Body of pancreas (tissue), 4 donors: ENCODE results near the gene ZNF8. TPM values are rescaled to one million over a fixed set of nuclear protein-coding genes. Genes with fewer than 3 reads are reported as not detected.
"Not testable (repeated sequence)": the region's sequence is repeated elsewhere in the genome, so short reads cannot be mapped to it uniquely, and the experiment has no call there.

ENCODE experiments used
- ATAC-seq: fragments of 150-250 bp; one replicate; pipeline ENCODE4 v1.9.1; 2016
- DNase-seq, 4 donors: peaks; one replicate each; pipeline ENCODE4 v3.0.0-alpha.2; 2019
- H3K27ac ChIP-seq, 4 donors: fragments of 200-600 bp; sonication (generic); 1 replicate in 3 of 4; 2 replicates in 1 of 4; pipeline versions ENCODE4 v1.5.1 to v1.6.1; 2016 to 2019; ENCODE audit warnings: mild to moderate bottlenecking in 1 of 4, mixed read lengths in 1 of 4, moderate library complexity in 1 of 4
- H3K27me3 ChIP-seq, 2 donors: fragments of 200-600 bp; sonication (generic); one replicate each; pipeline ENCODE4 v1.6.0; 2016; ENCODE audit warnings: mild to moderate bottlenecking in 1 of 2
- H3K36me3 ChIP-seq, 2 donors: fragments of 200-600 bp; sonication (generic); replicated peaks in 1 of 2; 2 replicates each; pipeline ENCODE4 v1.5.1; 2016; ENCODE audit warnings: low read depth in 2 of 2; ENCODE audit not compliant: insufficient read depth in 1 of 2
- H3K4me1 ChIP-seq: fragments of 200-600 bp; sonication (generic); one replicate; pipeline ENCODE4 v1.6.0; 2016
- H3K4me3 ChIP-seq, 2 donors: fragments of 200-600 bp; sonication (generic); 1 replicate in 1 of 2; 2 replicates in 1 of 2; pipeline ENCODE4 v1.5.1; 2016 to 2019
- H3K9me3 ChIP-seq, 3 donors: fragments of 200-600 bp; sonication (generic); 1 replicate in 2 of 3; 2 replicates in 1 of 3; pipeline ENCODE4 v1.5.1; 2016
- CTCF ChIP-seq, 7 experiments: fragments of 450-650 bp in 4 of 7; fragments of 200-600 bp in 3 of 7; sonication (generic) in 3 of 7; IDR thresholded peaks; one replicate each; pipeline ENCODE4 v1.5.1; 2016 to 2019; ENCODE audit warnings: antibody characterized with exemption in 7 of 7
- POLR2A ChIP-seq, 3 donors: fragments of 450-650 bp; IDR thresholded peaks; one replicate each; pipeline ENCODE4 v1.6.1; 2016; ENCODE audit warnings: antibody characterized with exemption in 3 of 3, mild to moderate bottlenecking in 2 of 3
- WGBS, 2 donors: methylation state at CpG; one replicate each; pipeline ENCODE4 v1.1.5; 2017; 5-methylcytosine and 5-hydroxymethylcytosine counted together
- intact Hi-C: fragments of 100-400 bp; cut with DNase I; formaldehyde crosslinking; loops from one replicate; pipeline ENCODE4 v1.15.1; 2023
- total RNA-seq, 2 donors: library from RNA; depleted of rRNA; stranded (reverse); fragments of >200 nt; gene quantifications; one replicate each; pipeline ENCODE4 v1.1.0, GENCODE V29; 2016

The ZNF8 gene
- total RNA-seq, 2 donors from 2014 or later, result 3.6 to 4.6 TPM

GRCh38 chr19:58307736-58308135 is 29.0 kb downstream of the ZNF8 start:
- intact Hi-C loops, result no loop called here
- H3K36me3 ChIP-seq, result peaks cover 6 to 11% of the 10 kb centered on the region in 2 donors
- WGBS, 2 donors, result 91 to 92% methylated on average over 4 of the region's 4 CpGs

GRCh38 chr19:58310685-58311084 is 31.9 kb downstream of the ZNF8 start:
- peaks cover 6 to 20% of the 10 kb centered on the region in 2 donors for H3K36me3 ChIP-seq
- H3K27ac ChIP-seq, H3K4me3 ChIP-seq, intact Hi-C loops, H3K27me3 ChIP-seq, ATAC-seq, H3K9me3 ChIP-seq: not testable (repeated sequence)
- peak in 5 of 7 experiments; percentile 10 to 37 (median 26) for TF ChIP-seq CTCF (IDR thresholded peaks at IDR 0.05)
- WGBS, 2 donors, result 69 to 72% methylated on average over 13 of the region's 13 CpGs
- DNase-seq, result peak in 2 of 4 donors; percentile 13 to 22
- peaks cover 15% of the 10 kb centered on the region for H3K4me1 ChIP-seq

More at GRCh38 chr19:58307736-58308135, 29.0 kb downstream of the ZNF8 start:
- Histone ChIP-seq H3K27ac (no peak overlapping the region), H3K4me3 (no peak overlapping the region), H3K9me3 (no peaks in the 10 kb centered on the region), H3K27me3 (no peaks in the 10 kb centered on the region), H3K4me1 (peaks cover 25% of the 10 kb centered on the region)
- TF ChIP-seq CTCF (IDR thresholded peaks at IDR 0.05) (no peak), POLR2A (IDR thresholded peaks at IDR 0.05) (no peak)
- no peak for ATAC-seq
- no peak for DNase-seq

DNA sequence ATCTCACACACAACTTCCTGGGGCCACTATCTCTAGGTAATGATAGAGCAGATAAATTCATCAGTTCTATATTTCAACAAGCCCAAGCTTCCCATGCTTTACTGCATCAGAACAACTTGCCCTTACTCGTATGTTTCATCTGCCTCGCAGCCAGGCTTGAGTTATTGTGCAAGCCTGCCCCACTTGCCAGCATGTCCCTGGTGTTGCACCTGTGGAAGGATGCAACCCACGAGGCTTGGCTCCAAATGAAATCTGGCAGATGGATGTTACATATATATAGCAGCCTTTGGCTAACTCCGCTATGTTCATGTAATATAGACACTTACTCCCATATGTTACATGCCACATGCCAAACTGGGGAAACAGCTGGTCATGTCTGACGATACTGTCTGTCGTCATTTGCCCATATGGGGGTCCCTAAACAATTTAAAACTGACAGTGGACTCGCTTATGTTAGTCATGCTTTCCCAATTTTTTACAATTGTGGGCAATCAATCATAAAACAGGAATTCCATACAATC is 32.6 kb downstream of the ZNF8 start:
- Histone ChIP-seq H3K27ac (no peak overlapping the region), H3K4me3 (no peak overlapping the region), H3K36me3 (peaks cover 6 to 20% of the 10 kb centered on the region in 2 donors), H3K27me3 (no peaks in the 10 kb centered on the region), H3K4me1 (peaks cover 8% of the 10 kb centered on the region), H3K9me3 (no peaks in the 10 kb centered on the region)
- no peak for ATAC-seq
- intact Hi-C loops, result no loop called here
- WGBS, 2 donors, result 93% methylated on average over 7 of the region's 7 CpGs
- no peak for TF ChIP-seq POLR2A (IDR thresholded peaks at IDR 0.05)
- no peak for TF ChIP-seq CTCF (IDR thresholded peaks at IDR 0.05)
- no peak for DNase-seq

DNA sequence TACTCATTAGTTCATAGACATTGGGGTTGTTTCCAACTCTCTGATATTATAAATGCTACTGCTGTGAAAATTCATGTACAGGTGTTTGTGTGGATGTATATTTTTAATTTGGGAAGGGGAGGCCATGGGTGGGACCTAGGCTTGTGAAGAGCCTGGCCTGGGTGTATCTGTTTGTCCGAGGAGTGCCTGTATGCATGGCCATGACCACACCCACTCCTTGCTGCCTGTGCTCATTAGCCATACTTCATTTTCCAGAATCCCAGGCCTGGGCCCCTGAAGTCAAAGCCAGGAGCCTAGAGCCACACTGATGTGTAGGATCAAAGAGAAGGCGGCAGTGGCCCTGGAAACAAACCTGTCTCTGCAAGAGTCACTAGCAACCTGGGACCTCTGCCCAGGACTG is 36.8 kb downstream of the ZNF8 start:
- no peaks in the 10 kb centered on the region for H3K27me3 ChIP-seq
- ATAC-seq (no peak), DNase-seq (no peak)
- TF ChIP-seq POLR2A (IDR thresholded peaks at IDR 0.05), result no peak
- no peak for TF ChIP-seq CTCF (IDR thresholded peaks at IDR 0.05)
- H3K4me3 ChIP-seq, result no peak overlapping the region
- 100% methylated on average over 2 of the region's 2 CpGs; no CpG with 5 or more reads in 1 of the 2 donors for WGBS, 2 donors
- H3K4me1 ChIP-seq, result no peaks in the 10 kb centered on the region
- no peaks in the 10 kb centered on the region for H3K9me3 ChIP-seq
- peaks cover 6 to 17% of the 10 kb centered on the region in 2 donors for H3K36me3 ChIP-seq
- intact Hi-C loops, result no loop called here
- H3K27ac ChIP-seq, result no peak overlapping the region

DNA sequence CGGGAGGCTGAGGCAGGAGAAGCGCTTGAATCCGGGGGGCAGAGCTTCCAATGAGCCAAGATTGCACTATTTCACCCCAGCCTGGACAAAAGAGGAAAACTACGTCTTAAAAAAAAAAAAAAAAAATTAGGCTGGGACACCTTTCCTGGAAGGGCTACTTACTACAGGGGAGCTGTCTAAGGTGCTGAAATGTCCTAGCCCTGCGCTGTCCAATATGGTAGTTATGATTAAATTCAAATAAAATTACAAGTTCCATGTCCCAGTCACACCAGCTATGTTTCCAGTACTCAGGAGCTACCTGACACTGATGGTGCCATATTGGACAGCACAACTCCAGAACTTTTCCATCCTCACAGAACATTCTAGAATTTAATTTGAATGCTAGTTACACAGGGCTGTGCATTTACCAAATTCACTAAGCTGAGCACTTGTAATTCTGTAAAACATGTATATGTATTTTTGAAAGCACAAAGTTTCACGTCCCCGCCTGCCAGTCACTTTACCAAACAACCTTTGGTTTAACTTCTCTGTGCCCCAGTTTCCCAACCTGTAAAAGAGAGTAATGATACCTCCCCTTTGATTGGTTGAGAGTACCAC is 38.8 kb downstream of the ZNF8 start:
- intact Hi-C loops, result no loop called here
- H3K27ac ChIP-seq, result no peak overlapping the region
- H3K9me3 ChIP-seq, result no peaks in the 10 kb centered on the region
- no peaks in the 10 kb centered on the region for H3K27me3 ChIP-seq
- peaks cover 0 to 11% of the 10 kb centered on the region in 2 donors for H3K36me3 ChIP-seq
- H3K4me3 ChIP-seq, result no peak overlapping the region
- no peaks in the 10 kb centered on the region for H3K4me1 ChIP-seq
- no peak for DNase-seq
- TF ChIP-seq POLR2A (IDR thresholded peaks at IDR 0.05) (no peak), CTCF (IDR thresholded peaks at IDR 0.05) (no peak)
- 50 to 52% methylated on average over 7 of the region's 7 CpGs for WGBS, 2 donors
- no peak for ATAC-seq
